HCT116 (cell line): ENCODE measurements around the gene CNST. TPM values are rescaled to one million over a fixed set of nuclear protein-coding genes. Genes with fewer than 3 reads are reported as not detected.

Experiments
- ATAC-seq: fragments of 200-7000 bp; cut with Tn5 transposase; 2 replicates; pipeline ENCODE4 v1.9.1; 2020; ENCODE audit warnings: mild to moderate bottlenecking, moderate library complexity
- BruUV-seq: library from RNA; stranded (reverse); fragments of 400-500 nt; replicated peaks from 2 replicates; lab custom pipeline; 2021; lab: Mats Ljungman, UMichigan
- CTCF ChIA-PET: fragments of 300-600 bp; sonication (Branson Sonifier 250); formaldehyde crosslinking; loops from one replicate; lab custom pipeline; 2021; ENCODE audit warnings: antibody characterized with exemption; lab: Charles Lee
- POLR2A ChIA-PET: fragments of 300-600, 350-600 bp; sonication (Branson Sonifier 250); formaldehyde crosslinking; loops from one replicate; lab custom pipeline; 2021; ENCODE audit warnings: antibody characterized with exemption; lab: Charles Lee
- RAD21 ChIA-PET, 2 experiments: fragments of 300-600 bp; sonication (Branson Sonifier 250); formaldehyde crosslinking; loops; one replicate each; lab custom pipeline; 2023; ENCODE audit warnings: low total read pairs in 2 of 2; ENCODE audit not compliant: uncharacterized antibody in 2 of 2, unreplicated experiment in 2 of 2, low non-redundant PET in 1 of 2; lab: Charles Lee
- DNase-seq: peaks from one replicate; pipeline ENCODE4 v3.0.0-alpha.2; 2010; ENCODE audit warnings: low read depth, low spot score
- H2AFZ ChIP-seq: fragments of 200-600 bp; shearing (Covaris generic), sonication (generic); 2 replicates; pipeline ENCODE4 v1.6.1; 2017; ENCODE audit warnings: low read depth, mixed run types, mixed read lengths, antibody characterized with exemption, low read length; ENCODE audit not compliant: poor library complexity, severe bottlenecking
- H3K27ac ChIP-seq: 2 replicates; pipeline ENCODE4 v1.5.1; 2012; ENCODE audit warnings: low read depth, low read length
- H3K27me3 ChIP-seq: fragments of 200-600 bp; sonication (generic); 2 replicates; pipeline ENCODE4 v1.6.1; 2016; ENCODE audit warnings: mixed run types, low read length, mixed read lengths; ENCODE audit not compliant: insufficient read depth
- H3K36me3 ChIP-seq, 2 experiments: fragments of 200-500 bp in 1 of 2; fragments of 200-600 bp in 1 of 2; sonication (Bioruptor generic) in 1 of 2; sonication (generic) in 1 of 2; 2 replicates each; pipeline versions ENCODE4 v1.5.1 to v1.6.1; 2014 to 2016; ENCODE audit warnings: low read length in 2 of 2, inconsistent platforms in 1 of 2, mixed read lengths in 1 of 2, mixed run types in 1 of 2; ENCODE audit not compliant: insufficient read depth in 2 of 2, control insufficient read depth in 1 of 2
- H3K4me1 ChIP-seq, 2 experiments: fragments of 200-600 bp in 1 of 2; sonication (generic) in 1 of 2; 2 replicates each; pipeline versions ENCODE4 v1.5.1 to v1.6.1; 2012 to 2017; ENCODE audit warnings: low read length in 2 of 2, inconsistent platforms in 1 of 2, mild to moderate bottlenecking in 1 of 2, mixed read lengths in 1 of 2, mixed run types in 1 of 2, moderate library complexity in 1 of 2; ENCODE audit not compliant: insufficient read depth in 2 of 2, control insufficient read depth in 1 of 2
- H3K4me2 ChIP-seq: fragments of 200-600 bp; sonication (generic); 2 replicates; pipeline ENCODE4 v1.6.1; 2017; ENCODE audit warnings: mixed run types, low read length, mixed read lengths
- H3K4me3 ChIP-seq, 2 experiments: fragments of 200-600 bp in 1 of 2; sonication (generic) in 1 of 2; replicated peaks in 1 of 2; 2 replicates each; pipeline ENCODE4 v1.5.1; 2011 to 2016; ENCODE audit warnings: low read length in 2 of 2, control low read depth in 1 of 2, low read depth in 1 of 2, mild to moderate bottlenecking in 1 of 2, mixed read lengths in 1 of 2, mixed run types in 1 of 2
- H3K79me2 ChIP-seq: fragments of 200-600 bp; sonication (generic); 2 replicates; pipeline ENCODE4 v1.6.1; 2017; ENCODE audit warnings: mild to moderate bottlenecking, mixed run types, low read length, moderate library complexity, mixed read lengths; ENCODE audit not compliant: insufficient read depth
- H3K9ac ChIP-seq: fragments of 200-600 bp; sonication (generic); 2 replicates; pipeline ENCODE4 v1.6.1; 2016; ENCODE audit warnings: low read length, mixed read lengths
- H3K9me2 ChIP-seq: fragments of 200-600 bp; sonication (generic), shearing (Covaris generic); 2 replicates; pipeline ENCODE4 v1.6.1; 2017; ENCODE audit warnings: mixed run types, mild to moderate bottlenecking, moderate library complexity; ENCODE audit not compliant: insufficient read depth
- H3K9me3 ChIP-seq, 2 experiments: fragments of 200-500 bp in 1 of 2; fragments of 200-600 bp in 1 of 2; sonication (Bioruptor generic) in 1 of 2; sonication (generic) in 1 of 2; 2 replicates each; pipeline ENCODE4 v1.6.1; 2014 to 2017; ENCODE audit warnings: low read length in 2 of 2, mixed read lengths in 2 of 2, inconsistent platforms in 1 of 2, low read depth in 1 of 2, mild to moderate bottlenecking in 1 of 2, mixed run types in 1 of 2, moderate library complexity in 1 of 2; ENCODE audit not compliant: control insufficient read depth in 1 of 2, insufficient read depth in 1 of 2
- H4K20me1 ChIP-seq: fragments of 200-600 bp; sonication (generic), shearing (Covaris generic); 2 replicates; pipeline ENCODE4 v1.6.1; 2017; ENCODE audit warnings: mixed run types, mild to moderate bottlenecking, moderate library complexity; ENCODE audit not compliant: insufficient read depth
- CTCF ChIP-seq, 3 experiments: fragments of 200-600 bp in 1 of 3; sonication (generic) in 1 of 3; IDR thresholded peaks in 2 of 3; conservative IDR thresholded peaks in 1 of 3; 2 replicates each; pipeline ENCODE4 v1.5.1; 2012 to 2017; ENCODE audit warnings: low read depth in 2 of 3, low read length in 2 of 3, antibody characterized with exemption in 1 of 3, borderline replicate concordance in 1 of 3, control low read depth in 1 of 3, mild to moderate bottlenecking in 1 of 3, mixed read lengths in 1 of 3, mixed run types in 1 of 3, moderate library complexity in 1 of 3; ENCODE audit not compliant: insufficient read depth in 1 of 3
- ELF1 ChIP-seq: IDR thresholded peaks from 2 replicates; pipeline ENCODE4 v1.6.1; 2012; ENCODE audit warnings: low read depth, borderline replicate concordance
- JUND ChIP-seq: IDR thresholded peaks from 2 replicates; pipeline ENCODE4 v1.6.1; 2012
- MAX ChIP-seq: IDR thresholded peaks from 2 replicates; pipeline ENCODE4 v1.6.1; 2012
- POLR2A ChIP-seq: IDR thresholded peaks from 2 replicates; pipeline ENCODE4 v1.7.0; 2011; ENCODE audit warnings: borderline replicate concordance; ENCODE audit not compliant: insufficient read depth, insufficient read length; ENCODE audit errors: extremely low read depth
- POLR2AphosphoS5 ChIP-seq: IDR thresholded peaks from 2 replicates; pipeline ENCODE4 v1.6.1; 2011; ENCODE audit warnings: mild to moderate bottlenecking, low read depth, low read length, moderate library complexity
- RAD21 ChIP-seq: IDR thresholded peaks from 2 replicates; pipeline ENCODE4 v1.6.1; 2012; ENCODE audit warnings: low read depth, mild to moderate bottlenecking
- SIN3A ChIP-seq: IDR thresholded peaks from 2 replicates; pipeline ENCODE4 v1.6.1; 2012; ENCODE audit warnings: low read depth
- SP1 ChIP-seq: IDR thresholded peaks from 2 replicates; pipeline ENCODE4 v1.6.1; 2012; ENCODE audit warnings: low read depth
- SRF ChIP-seq: IDR thresholded peaks from 2 replicates; pipeline ENCODE4 v1.6.1; 2012; ENCODE audit warnings: low read depth
- TCF7L2 ChIP-seq: IDR thresholded peaks from 2 replicates; pipeline ENCODE4 v1.7.0; 2011; ENCODE audit warnings: borderline replicate concordance, inconsistent platforms; ENCODE audit not compliant: insufficient read depth, insufficient read length; ENCODE audit errors: extremely low read depth
- YY1 ChIP-seq: IDR thresholded peaks from 2 replicates; pipeline ENCODE4 v1.6.1; 2011; ENCODE audit warnings: low read length, low read depth, moderate library complexity, mild to moderate bottlenecking; ENCODE audit not compliant: insufficient replicate concordance; ENCODE audit errors: extremely low read depth
- ZFX ChIP-seq: fragments of 450-650 bp; IDR thresholded peaks from 2 replicates; pipeline ENCODE4 v1.6.1; 2017
- intact Hi-C: fragments of 100-400 bp; cut with micrococcal nuclease; formaldehyde crosslinking; loops from 2 replicates; pipeline ENCODE4 v1.10.0; 2022
- total RNA-seq: library from RNA; stranded (reverse); gene quantifications from one replicate; pipeline ENCODE4 v1.2.1, GENCODE V29; 2021; ENCODE audit not compliant: unreplicated experiment

Gene CNST
- total RNA-seq, 1 experiment from 2014 or later, result 13.5 TPM

GRCh38 chr1:246689409-246690008, 123.3 kb downstream of the CNST start:
- ATAC-seq, result peak; percentile 97
- ChIA-PET POLR2A (no interaction called here), CTCF (interaction anchor here (0.6 to 1.4 kb wide), 11 partner anchors 8 to 1539 kb away, joined by 3 to 5 read pairs (median 3); no protein-coding TSS in a partner anchor), RAD21 (no interaction called here)
- BruUV-seq, result no TSS peak
- H3K9me3 ChIP-seq, result no peaks in the 10 kb centered on the region
- peak; percentile 52 for DNase-seq
- H4K20me1 ChIP-seq, result no peaks in the 10 kb centered on the region
- H3K4me1 ChIP-seq, result peaks cover 3 to 8% of the 10 kb centered on the region in 2 experiments; a peak in 3 of 4 replicates
- TF ChIP-seq SP1 (no peak), ELF1 (no peak), SIN3A (no peak), POLR2A (no peak), POLR2AphosphoS5 (no peak), TCF7L2 (no peak), SRF (no peak), YY1 (no peak), JUND (no peak), ZFX (no peak), CTCF (IDR thresholded peaks at IDR 0.05 in 2 of 3, conservative IDR thresholded peaks at IDR 0.05 in 1 of 3; ENCODE audit: borderline replicate concordance in 1 of 3, insufficient read depth in 1 of 3, low read depth in 2 of 3, low read length in 2 of 3) (peak; percentile 80 to 84 (median 80)), MAX (no peak), RAD21 (peak; percentile 86)
- no peaks in the 10 kb centered on the region for H3K36me3 ChIP-seq
- H3K79me2 ChIP-seq, result no peaks in the 10 kb centered on the region
- H3K27ac ChIP-seq, result no peak overlapping the region
- H3K9ac ChIP-seq, result no peak overlapping the region
- intact Hi-C loops, result loop anchor here (2.0 kb wide), 2 partner anchors 65 to 123 kb away; partner anchors contain the start of genes CNST and TFB2M
- no peaks in the 10 kb centered on the region for H3K27me3 ChIP-seq
- peak overlapping the region; percentile 67 for H3K4me2 ChIP-seq
- peak overlapping the region; percentile 47 for H2AFZ ChIP-seq
- H3K9me2 ChIP-seq, result no peaks in the 10 kb centered on the region
- H3K4me3 ChIP-seq, result peak overlapping the region; percentile 23 to 35; a peak in 3 of 4 replicates
